ENCODE measurements around the gene MGAT4C. TPM values are rescaled to one million over a fixed set of nuclear protein-coding genes. Genes with fewer than 3 reads are reported as not detected.
A peak's percentile ranks its signal among the peaks of the same experiment; 100 is the strongest.
"Not testable (repeated sequence)": the region's sequence is repeated elsewhere in the genome, so short reads cannot be mapped to it uniquely, and the experiment has no call there.

MGAT4C gene
- total RNA-seq (2014; rRNA removed; shearing (Covaris generic); ENCODE audit: low replicate concordance), result not detected in 2 replicates

DNA sequence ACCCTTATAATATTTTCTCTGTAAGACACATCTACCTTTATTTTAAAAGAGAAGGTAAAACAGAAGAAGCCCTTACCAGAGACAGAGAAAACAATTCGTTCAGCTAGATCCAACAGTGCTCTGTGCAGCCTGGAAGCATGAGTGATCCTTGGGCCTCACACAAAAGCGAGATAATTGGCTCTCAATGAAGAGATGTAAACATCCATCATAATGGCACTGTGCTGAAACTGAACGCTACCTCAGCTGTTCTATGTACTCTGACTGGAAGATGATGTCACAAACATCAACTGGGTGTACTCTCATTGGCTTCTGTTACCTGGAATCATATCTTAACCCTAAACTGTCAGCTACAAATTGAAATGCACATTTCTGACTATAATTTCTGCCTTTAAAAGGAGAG is at the start of gene MGAT4C:
MGAT4C (minus strand) TSS at position 229 of the 400 bp plus-strand sequence.
- Histone ChIP-seq H3K79me2 (ENCODE audit: low read length) (no peaks in the 10 kb centered on the region), H3K27ac (ENCODE audit: low read length) (no peak within 1 kb of the TSS), H3K4me2 (ENCODE audit: low read depth, low read length, poor library complexity, severe bottlenecking) (no peak within 1 kb of the TSS), H3K9me3 (ENCODE audit: low read length) (no peaks in the 10 kb centered on the region), H3K4me1 (ENCODE audit: low read length) (no peaks in the 10 kb centered on the region), H3K9ac (ENCODE audit: low read length) (no peak within 1 kb of the TSS), H4K20me1 (ENCODE audit: insufficient read depth, low read depth, low read length) (no peaks in the 10 kb centered on the region), H2AFZ (ENCODE audit: low read length) (no peak within 1 kb of the TSS), H3K4me3 (ENCODE audit: low read length) (no peak within 1 kb of the TSS), H3K36me3 (ENCODE audit: insufficient read depth, low read length) (no peaks in the 10 kb centered on the region), H3K9me2 (replicated peaks; ENCODE audit: insufficient read depth, low read length) (no peaks in the 10 kb centered on the region), H3K27me3 (ENCODE audit: low read length) (no peaks in the 10 kb centered on the region)
- DNase-seq, result no peak

DNA sequence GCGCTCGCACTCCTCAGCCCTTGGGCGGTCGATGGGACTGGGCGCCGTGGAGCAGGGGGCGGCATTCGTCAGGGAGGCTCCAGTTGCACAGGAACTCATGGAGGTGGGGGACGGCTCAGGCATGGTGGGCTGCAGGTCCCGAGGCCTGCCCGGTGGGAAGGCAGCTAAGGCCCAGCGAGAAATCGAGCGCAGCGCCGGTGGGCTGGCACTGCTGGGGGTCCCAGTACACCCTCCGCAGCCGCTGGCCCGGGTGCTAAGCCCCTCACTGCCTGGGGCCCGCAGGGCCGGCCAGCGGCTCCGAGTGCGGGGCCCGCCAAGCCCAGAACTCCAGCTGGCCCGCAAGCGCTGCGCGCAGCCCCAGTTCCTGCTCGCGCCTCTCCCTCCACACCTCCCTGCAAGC is 40.2 kb upstream of the MGAT4C start:
- H3K4me2 ChIP-seq (ENCODE audit: low read depth, low read length, poor library complexity, severe bottlenecking); H3K9ac ChIP-seq (ENCODE audit: low read length); H2AFZ ChIP-seq (ENCODE audit: low read length); H3K27ac ChIP-seq (ENCODE audit: low read length); H3K4me1 ChIP-seq (ENCODE audit: low read length); H3K79me2 ChIP-seq (ENCODE audit: low read length); H3K9me2 ChIP-seq (replicated peaks; ENCODE audit: insufficient read depth, low read length); DNase-seq; H3K27me3 ChIP-seq (ENCODE audit: low read length); H4K20me1 ChIP-seq (ENCODE audit: insufficient read depth, low read depth, low read length); H3K4me3 ChIP-seq (ENCODE audit: low read length); H3K36me3 ChIP-seq (ENCODE audit: insufficient read depth, low read length): not testable (repeated sequence)
- peaks cover 27% of the 10 kb centered on the region for H3K9me3 ChIP-seq (ENCODE audit: low read length)

DNA sequence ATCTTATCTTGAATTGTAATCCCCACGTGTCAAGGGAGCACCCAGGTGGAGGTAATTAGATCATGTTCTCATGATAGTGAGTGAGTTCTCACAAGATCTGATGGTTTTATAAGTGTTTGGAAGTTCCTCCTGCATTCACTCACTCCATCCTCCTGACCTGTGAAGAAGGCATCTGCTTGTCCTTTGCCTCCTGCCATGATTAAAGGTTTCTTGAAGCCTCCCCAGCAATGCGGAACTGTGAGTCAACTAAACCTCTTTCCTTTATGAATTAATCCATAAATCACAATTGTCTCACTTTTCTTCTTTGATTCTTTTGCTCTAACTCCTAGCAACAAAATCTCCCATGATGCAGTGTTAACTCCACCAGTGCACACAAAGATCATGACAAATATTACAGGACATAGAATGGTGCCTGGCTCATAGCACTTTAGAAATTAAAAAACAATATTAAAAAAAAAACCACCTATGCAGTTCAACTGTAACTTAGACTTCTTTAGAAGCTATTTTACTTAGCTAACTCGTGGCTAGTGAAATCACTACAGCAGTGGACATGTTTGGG is 37.6 kb upstream of the MGAT4C start:
- no peaks in the 10 kb centered on the region for H3K27me3 ChIP-seq (ENCODE audit: low read length)
- no peak overlapping the region for H2AFZ ChIP-seq (ENCODE audit: low read length)
- DNase-seq, result no peak
- no peaks in the 10 kb centered on the region for H3K9me2 ChIP-seq (replicated peaks; ENCODE audit: insufficient read depth, low read length)
- H3K9ac ChIP-seq (ENCODE audit: low read length), result no peak overlapping the region
- H3K79me2 ChIP-seq (ENCODE audit: low read length), result no peaks in the 10 kb centered on the region
- H3K4me1 ChIP-seq (ENCODE audit: low read length), result no peaks in the 10 kb centered on the region
- H3K36me3 ChIP-seq (ENCODE audit: insufficient read depth, low read length), result no peaks in the 10 kb centered on the region
- H3K4me3 ChIP-seq (ENCODE audit: low read length), result no peak overlapping the region
- no peaks in the 10 kb centered on the region for H4K20me1 ChIP-seq (ENCODE audit: insufficient read depth, low read depth, low read length)
- peaks cover 19% of the 10 kb centered on the region for H3K9me3 ChIP-seq (ENCODE audit: low read length)
- H3K27ac ChIP-seq (ENCODE audit: low read length), result no peak overlapping the region
- no peak overlapping the region for H3K4me2 ChIP-seq (ENCODE audit: low read depth, low read length, poor library complexity, severe bottlenecking)

- Histone ChIP-seq H3K27me3 (ENCODE audit: low read length) (no peaks in the 10 kb centered on the region), H2AFZ (ENCODE audit: low read length) (no peak overlapping the region), H3K27ac (ENCODE audit: low read length) (no peak overlapping the region), H3K36me3 (ENCODE audit: insufficient read depth, low read length) (no peaks in the 10 kb centered on the region), H3K4me2 (ENCODE audit: low read depth, low read length, poor library complexity, severe bottlenecking) (no peak overlapping the region), H3K79me2 (ENCODE audit: low read length) (no peaks in the 10 kb centered on the region), H3K4me1 (ENCODE audit: low read length) (no peaks in the 10 kb centered on the region), H3K9me3 (ENCODE audit: low read length) (peaks cover 16% of the 10 kb centered on the region), H3K9ac (ENCODE audit: low read length) (no peak overlapping the region), H4K20me1 (ENCODE audit: insufficient read depth, low read depth, low read length) (no peaks in the 10 kb centered on the region), H3K9me2 (replicated peaks; ENCODE audit: insufficient read depth, low read length) (no peaks in the 10 kb centered on the region), H3K4me3 (ENCODE audit: low read length) (no peak overlapping the region)
- no peak for DNase-seq
Observed at GRCh38 chr12:86292480-86292879, 36.3 kb upstream of the MGAT4C start.

GRCh38 chr12:86290615-86291014 is 34.4 kb upstream of the MGAT4C start:
- no peaks in the 10 kb centered on the region for H3K79me2 ChIP-seq (ENCODE audit: low read length)
- H3K4me2 ChIP-seq (ENCODE audit: low read depth, low read length, poor library complexity, severe bottlenecking), result no peak overlapping the region
- no peaks in the 10 kb centered on the region for H3K4me1 ChIP-seq (ENCODE audit: low read length)
- H3K9me3 ChIP-seq (ENCODE audit: low read length), result peaks cover 16% of the 10 kb centered on the region
- H3K27me3 ChIP-seq (ENCODE audit: low read length), result no peaks in the 10 kb centered on the region
- H3K27ac ChIP-seq (ENCODE audit: low read length), result no peak overlapping the region
- H4K20me1 ChIP-seq (ENCODE audit: insufficient read depth, low read depth, low read length), result no peaks in the 10 kb centered on the region
- no peak for DNase-seq
- H2AFZ ChIP-seq (ENCODE audit: low read length), result no peak overlapping the region
- H3K9ac ChIP-seq (ENCODE audit: low read length), result no peak overlapping the region
- H3K9me2 ChIP-seq (replicated peaks; ENCODE audit: insufficient read depth, low read length), result no peaks in the 10 kb centered on the region
- H3K36me3 ChIP-seq (ENCODE audit: insufficient read depth, low read length), result no peaks in the 10 kb centered on the region
- no peak overlapping the region for H3K4me3 ChIP-seq (ENCODE audit: low read length)

DNA sequence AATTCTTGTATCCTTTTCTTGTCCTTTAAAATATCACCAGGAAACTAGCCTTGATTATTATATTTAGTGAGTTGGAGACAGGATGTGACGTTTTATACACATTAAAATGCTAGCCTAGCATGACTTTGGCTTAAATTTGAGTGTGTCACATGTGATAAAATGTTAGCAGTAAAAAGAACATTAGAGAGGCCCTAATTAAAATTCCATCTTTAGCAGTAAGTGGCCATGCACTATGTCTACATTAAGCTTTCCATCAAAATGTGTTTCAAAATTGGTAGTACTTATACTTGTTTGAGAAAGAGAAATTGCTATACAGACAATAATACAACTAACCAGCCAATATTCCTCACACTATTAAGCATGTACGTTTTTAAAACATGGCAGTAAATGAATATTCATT is 29.9 kb upstream of the MGAT4C start:
- no peak overlapping the region for H3K9ac ChIP-seq (ENCODE audit: low read length)
- no peak overlapping the region for H3K27ac ChIP-seq (ENCODE audit: low read length)
- no peaks in the 10 kb centered on the region for H3K27me3 ChIP-seq (ENCODE audit: low read length)
- no peaks in the 10 kb centered on the region for H3K79me2 ChIP-seq (ENCODE audit: low read length)
- no peaks in the 10 kb centered on the region for H3K9me2 ChIP-seq (replicated peaks; ENCODE audit: insufficient read depth, low read length)
- H4K20me1 ChIP-seq (ENCODE audit: insufficient read depth, low read depth, low read length), result no peaks in the 10 kb centered on the region
- H3K4me1 ChIP-seq (ENCODE audit: low read length), result no peaks in the 10 kb centered on the region
- no peak overlapping the region for H3K4me2 ChIP-seq (ENCODE audit: low read depth, low read length, poor library complexity, severe bottlenecking)
- DNase-seq, result no peak
- H3K9me3 ChIP-seq (ENCODE audit: low read length), result peaks cover 16% of the 10 kb centered on the region
- no peak overlapping the region for H2AFZ ChIP-seq (ENCODE audit: low read length)
- no peaks in the 10 kb centered on the region for H3K36me3 ChIP-seq (ENCODE audit: insufficient read depth, low read length)
- no peak overlapping the region for H3K4me3 ChIP-seq (ENCODE audit: low read length)

- Histone ChIP-seq H2AFZ (ENCODE audit: low read length) (no peak overlapping the region), H3K36me3 (ENCODE audit: insufficient read depth, low read length) (no peaks in the 10 kb centered on the region), H3K4me3 (ENCODE audit: low read length) (no peak overlapping the region), H3K4me2 (ENCODE audit: low read depth, low read length, poor library complexity, severe bottlenecking) (no peak overlapping the region), H3K9me3 (ENCODE audit: low read length) (peaks cover 24% of the 10 kb centered on the region), H3K79me2 (ENCODE audit: low read length) (no peaks in the 10 kb centered on the region), H3K27me3 (ENCODE audit: low read length) (no peaks in the 10 kb centered on the region), H3K9me2 (replicated peaks; ENCODE audit: insufficient read depth, low read length) (no peaks in the 10 kb centered on the region), H3K4me1 (ENCODE audit: low read length) (no peaks in the 10 kb centered on the region), H4K20me1 (ENCODE audit: insufficient read depth, low read depth, low read length) (no peaks in the 10 kb centered on the region), H3K9ac (ENCODE audit: low read length) (no peak overlapping the region), H3K27ac (ENCODE audit: low read length) (no peak overlapping the region)
- DNase-seq, result no peak
Observed at GRCh38 chr12:86283620-86284019, 27.4 kb upstream of the MGAT4C start.

DNA sequence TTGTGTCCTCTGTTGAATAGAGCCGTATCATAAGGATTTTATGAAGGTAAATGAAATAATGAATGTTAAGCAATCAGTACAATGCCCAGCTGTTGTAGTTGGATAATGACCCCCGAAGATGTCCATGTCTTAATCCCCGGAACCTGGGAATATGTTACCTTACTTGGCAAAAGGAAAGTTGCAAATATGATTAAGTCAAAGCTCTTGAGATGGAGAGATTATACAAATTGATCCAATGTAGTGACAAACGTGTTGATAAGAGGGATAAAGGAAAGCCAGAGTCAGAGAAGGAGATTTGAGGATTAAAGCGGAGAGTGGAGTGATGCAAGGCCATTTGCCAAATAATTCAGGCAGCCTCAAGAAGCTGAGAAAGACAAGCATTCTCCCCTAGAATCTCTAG is 19.2 kb upstream of the MGAT4C start:
- Histone ChIP-seq H3K4me2 (ENCODE audit: low read depth, low read length, poor library complexity, severe bottlenecking) (no peak overlapping the region), H3K27me3 (ENCODE audit: low read length) (no peaks in the 10 kb centered on the region), H4K20me1 (ENCODE audit: insufficient read depth, low read depth, low read length) (no peaks in the 10 kb centered on the region), H3K9me2 (replicated peaks; ENCODE audit: insufficient read depth, low read length) (no peaks in the 10 kb centered on the region), H3K79me2 (ENCODE audit: low read length) (no peaks in the 10 kb centered on the region), H2AFZ (ENCODE audit: low read length) (no peak overlapping the region), H3K4me3 (ENCODE audit: low read length) (no peak overlapping the region), H3K9me3 (ENCODE audit: low read length) (peaks cover 21% of the 10 kb centered on the region; the same call in 1 of the 2 replicates), H3K27ac (ENCODE audit: low read length) (no peak overlapping the region), H3K36me3 (ENCODE audit: insufficient read depth, low read length) (no peaks in the 10 kb centered on the region), H3K9ac (ENCODE audit: low read length) (no peak overlapping the region), H3K4me1 (ENCODE audit: low read length) (no peaks in the 10 kb centered on the region)
- no peak for DNase-seq

GRCh38 chr12:86265329-86265695 is 9.1 kb upstream of the MGAT4C start:
- H3K27me3 ChIP-seq (ENCODE audit: low read length), result no peaks in the 10 kb centered on the region
- H3K4me1 ChIP-seq (ENCODE audit: low read length), result peaks cover 5% of the 10 kb centered on the region; the same call in 1 of the 2 replicates
- no peak overlapping the region for H3K4me2 ChIP-seq (ENCODE audit: low read depth, low read length, poor library complexity, severe bottlenecking)
- no peaks in the 10 kb centered on the region for H4K20me1 ChIP-seq (ENCODE audit: insufficient read depth, low read depth, low read length)
- H3K4me3 ChIP-seq (ENCODE audit: low read length), result no peak overlapping the region
- peaks cover 11% of the 10 kb centered on the region; the same call in 1 of the 2 replicates for H3K9me3 ChIP-seq (ENCODE audit: low read length)
- no peak overlapping the region for H3K9ac ChIP-seq (ENCODE audit: low read length)
- no peaks in the 10 kb centered on the region for H3K36me3 ChIP-seq (ENCODE audit: insufficient read depth, low read length)
- no peaks in the 10 kb centered on the region for H3K79me2 ChIP-seq (ENCODE audit: low read length)
- H3K27ac ChIP-seq (ENCODE audit: low read length), result no peak overlapping the region
- H2AFZ ChIP-seq (ENCODE audit: low read length), result peak overlapping the region; percentile 18; the same call in 1 of the 2 replicates
- no peak for DNase-seq
- H3K9me2 ChIP-seq (replicated peaks; ENCODE audit: insufficient read depth, low read length), result no peaks in the 10 kb centered on the region
